ENCODE measurements around the gene NT5DC4.

DNA sequence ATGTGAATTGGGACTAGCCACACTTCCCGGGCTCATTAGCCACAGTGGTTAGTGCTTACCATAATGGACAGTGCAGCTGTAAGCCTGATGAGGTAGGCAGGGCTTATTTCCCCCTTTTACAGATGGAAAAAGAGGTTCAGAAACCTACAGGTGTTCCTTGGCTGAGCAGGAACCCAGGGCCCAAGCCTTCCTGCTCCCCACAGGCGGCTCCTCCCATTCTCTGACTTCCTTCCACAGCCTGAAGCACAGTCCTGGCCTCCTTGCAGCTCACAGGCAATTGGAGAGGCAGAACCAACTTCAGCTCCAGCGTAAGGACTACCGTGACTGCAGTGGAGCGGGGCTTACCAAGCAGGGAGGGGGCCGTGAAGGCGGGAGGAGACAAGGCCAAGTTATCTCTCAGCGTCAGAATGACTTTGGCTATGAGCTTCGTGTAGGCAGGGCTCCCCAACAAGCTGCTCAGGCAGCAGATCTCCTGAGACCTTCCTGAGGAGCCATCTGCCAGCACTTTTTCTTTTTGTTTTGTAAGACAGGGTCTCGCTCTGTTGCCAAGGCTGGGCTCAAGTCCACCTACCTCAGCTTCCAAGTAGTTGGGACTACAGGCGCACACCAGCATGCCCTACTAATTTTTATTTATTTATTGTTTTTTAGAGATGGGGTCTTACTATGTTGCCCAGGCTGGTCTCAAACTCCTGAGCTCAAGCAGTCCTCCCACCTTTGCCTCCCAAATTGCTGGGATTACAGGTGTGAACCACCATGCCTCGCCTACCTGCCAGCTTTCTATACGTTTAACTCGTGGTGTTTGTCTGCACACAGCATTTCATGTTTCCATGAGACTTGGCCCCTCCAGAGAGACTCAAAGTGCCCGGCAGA is 34.2 kb upstream of the NT5DC4 start:
- TF ChIP-seq, protein P1, sequence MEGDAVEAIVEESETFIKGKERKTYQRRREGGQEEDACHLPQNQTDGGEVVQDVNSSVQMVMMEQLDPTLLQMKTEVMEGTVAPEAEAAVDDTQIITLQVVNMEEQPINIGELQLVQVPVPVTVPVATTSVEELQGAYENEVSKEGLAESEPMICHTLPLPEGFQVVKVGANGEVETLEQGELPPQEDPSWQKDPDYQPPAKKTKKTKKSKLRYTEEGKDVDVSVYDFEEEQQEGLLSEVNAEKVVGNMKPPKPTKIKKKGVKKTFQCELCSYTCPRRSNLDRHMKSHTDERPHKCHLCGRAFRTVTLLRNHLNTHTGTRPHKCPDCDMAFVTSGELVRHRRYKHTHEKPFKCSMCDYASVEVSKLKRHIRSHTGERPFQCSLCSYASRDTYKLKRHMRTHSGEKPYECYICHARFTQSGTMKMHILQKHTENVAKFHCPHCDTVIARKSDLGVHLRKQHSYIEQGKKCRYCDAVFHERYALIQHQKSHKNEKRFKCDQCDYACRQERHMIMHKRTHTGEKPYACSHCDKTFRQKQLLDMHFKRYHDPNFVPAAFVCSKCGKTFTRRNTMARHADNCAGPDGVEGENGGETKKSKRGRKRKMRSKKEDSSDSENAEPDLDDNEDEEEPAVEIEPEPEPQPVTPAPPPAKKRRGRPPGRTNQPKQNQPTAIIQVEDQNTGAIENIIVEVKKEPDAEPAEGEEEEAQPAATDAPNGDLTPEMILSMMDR (IDR thresholded peaks at IDR 0.05), result no peak
- TF ChIP-seq POLR2A (IDR thresholded peaks at IDR 0.05), result no peak

Data from testis (tissue), 2 donors.